NCI-H2196 treated with DMSO at 0.1 percent for 48 hours (cell line): ENCODE results near the gene GABRB1.

Experiments used
- DNase-seq: peaks from one replicate; lab custom pipeline; 2025; ENCODE audit not compliant: unreplicated experiment; lab: John Stamatoyannopoulos, UW

Gene GABRB1

GRCh38 chr4:47110546-47111132 lies 79.3 kb downstream of the GABRB1 start:
- DNase-seq = no peak

GRCh38 chr4:47118192-47118929 lies 87.0 kb downstream of the GABRB1 start:
- no peak for DNase-seq

DNA sequence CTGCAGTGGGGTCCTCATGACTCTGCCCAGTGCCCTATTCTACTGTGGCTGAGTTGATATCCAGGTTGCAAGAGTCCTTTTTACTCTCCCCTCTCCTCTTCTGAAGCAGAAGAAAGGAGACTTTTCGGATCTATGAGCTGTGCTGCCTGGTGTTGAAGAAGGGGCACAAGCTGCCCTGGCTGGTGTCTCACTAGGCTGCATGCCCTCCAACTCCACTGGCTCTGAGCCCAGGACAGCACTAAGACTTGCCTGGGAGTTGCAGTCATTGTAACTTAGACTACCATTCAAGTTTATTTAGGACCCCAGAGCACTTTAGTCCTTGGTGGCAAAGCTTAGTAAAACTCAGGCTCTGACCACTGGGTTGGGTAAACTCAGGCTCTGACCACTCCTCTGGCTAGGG lies 89.4 kb downstream of the GABRB1 start:
- no peak for DNase-seq

- DNase-seq = peak; percentile 32
Observed at GRCh38 chr4:47122592-47123291, 91.4 kb downstream of the GABRB1 start.

- no peak for DNase-seq
Observed at GRCh38 chr4:47128991-47129390, 97.6 kb downstream of the GABRB1 start.

GRCh38 chr4:47135210-47135609 lies 103.8 kb downstream of the GABRB1 start:
- no peak for DNase-seq

- no peak for DNase-seq
Observed at GRCh38 chr4:47143261-47143660, 111.9 kb downstream of the GABRB1 start.

- DNase-seq = no peak
Observed at GRCh38 chr4:47145630-47146029, 114.3 kb downstream of the GABRB1 start.

- no peak for DNase-seq
Observed at GRCh38 chr4:47154816-47155370, 123.5 kb downstream of the GABRB1 start.

GRCh38 chr4:47155919-47156318 lies 124.6 kb downstream of the GABRB1 start:
- DNase-seq = no peak

DNA sequence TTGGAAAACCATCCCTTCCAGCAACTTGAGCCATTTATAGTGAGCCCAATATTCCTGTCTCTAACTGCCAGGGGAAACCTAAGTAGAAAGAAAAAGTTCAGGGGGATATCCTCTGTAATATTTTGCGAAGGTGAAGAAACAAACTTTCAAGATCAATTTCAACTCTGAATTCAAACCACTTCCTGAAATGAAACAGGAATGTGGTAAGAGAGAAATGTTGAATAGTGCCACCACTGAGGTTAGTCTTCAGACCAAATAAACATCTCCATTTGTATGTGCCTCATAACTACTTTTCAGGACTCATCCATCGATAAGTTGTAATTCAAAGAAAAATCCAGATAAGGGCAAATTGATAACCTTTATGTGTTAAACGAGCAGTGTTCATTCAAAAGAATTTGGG lies 128.7 kb downstream of the GABRB1 start:
- no peak for DNase-seq

DNA sequence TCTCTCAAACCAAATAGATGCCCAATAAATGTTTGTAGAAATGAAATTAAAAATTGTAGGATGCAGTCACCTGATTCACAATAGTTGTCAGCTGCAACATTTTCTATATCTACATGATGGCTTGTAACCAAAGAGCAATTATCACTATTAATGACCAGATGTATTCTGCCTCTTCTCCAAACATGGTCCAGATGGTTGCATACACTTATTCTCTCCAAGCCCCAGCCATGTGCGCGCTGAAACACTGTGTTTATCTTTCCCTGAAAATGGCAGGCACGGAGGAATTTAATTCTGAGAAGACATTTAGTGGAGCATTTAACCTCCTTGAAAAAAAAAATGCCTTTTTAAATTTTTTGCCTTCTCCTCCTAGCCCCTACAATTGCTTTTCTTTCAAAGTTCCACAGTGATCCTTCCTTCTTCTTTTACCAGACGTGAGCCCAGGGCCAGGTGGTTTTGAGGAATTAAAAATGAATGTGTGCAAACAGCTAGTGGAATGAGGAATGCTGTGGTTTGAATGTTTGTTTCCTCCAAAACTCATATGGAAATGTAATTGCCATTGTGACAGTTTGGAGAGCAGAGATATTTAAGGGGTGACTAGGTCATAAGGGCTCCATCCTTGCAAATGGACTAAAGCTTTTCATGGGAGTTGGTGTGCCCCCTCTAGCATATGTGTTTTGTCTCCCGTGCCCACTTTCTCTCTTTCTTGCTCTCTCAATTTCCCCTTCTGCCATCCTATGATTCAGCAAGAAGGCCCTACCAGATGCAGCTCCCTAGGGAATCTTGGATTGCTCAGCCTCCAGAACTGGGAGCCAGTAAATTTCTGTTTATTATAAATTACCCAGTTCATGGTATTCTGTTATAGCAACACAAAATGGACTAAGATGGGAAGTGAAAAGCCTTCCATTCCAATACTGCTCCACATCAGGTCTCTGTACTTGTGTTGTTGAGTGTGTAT lies 136.0 kb downstream of the GABRB1 start:
- no peak for DNase-seq

- no peak for DNase-seq
Observed at GRCh38 chr4:47184083-47184482, 152.7 kb downstream of the GABRB1 start.

DNA sequence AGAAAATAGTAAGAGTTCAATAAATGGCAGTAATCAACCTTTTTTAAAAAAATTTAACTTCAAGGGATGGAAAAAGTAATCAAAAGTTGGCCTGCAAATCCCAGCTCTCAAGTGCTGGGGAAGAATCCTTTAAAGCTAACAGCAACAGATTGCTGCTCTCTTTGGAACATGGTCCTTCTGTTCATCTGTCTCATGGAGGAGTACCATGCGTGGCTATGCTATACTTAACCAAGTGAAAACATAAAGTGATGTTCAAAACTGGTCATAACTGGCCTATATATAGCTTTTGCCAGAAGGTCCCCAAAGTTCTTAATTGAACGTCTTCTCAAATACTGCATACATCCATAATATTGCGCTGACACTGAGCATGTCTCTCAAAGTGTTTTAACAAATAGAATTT lies 154.4 kb downstream of the GABRB1 start:
- no peak for DNase-seq

DNA sequence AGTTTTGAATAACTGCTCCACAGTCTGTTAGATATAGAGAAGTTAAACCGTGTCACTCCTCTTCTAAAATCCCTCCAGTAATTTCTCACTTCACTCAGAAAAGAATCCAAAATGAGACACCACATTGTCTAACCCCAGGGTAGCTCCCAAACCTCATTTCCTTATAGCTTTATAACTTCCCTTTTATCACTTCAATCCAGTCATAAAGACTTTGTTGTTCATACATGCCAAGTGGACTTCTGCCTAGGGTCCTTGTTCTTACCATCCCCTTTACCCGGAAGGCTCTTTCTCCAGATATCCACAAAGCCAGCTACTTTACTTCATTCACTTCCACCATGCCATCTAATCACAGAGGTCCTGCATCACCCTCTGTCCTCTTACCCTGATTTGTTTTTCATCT lies 156.2 kb downstream of the GABRB1 start:
- no peak for DNase-seq

DNA sequence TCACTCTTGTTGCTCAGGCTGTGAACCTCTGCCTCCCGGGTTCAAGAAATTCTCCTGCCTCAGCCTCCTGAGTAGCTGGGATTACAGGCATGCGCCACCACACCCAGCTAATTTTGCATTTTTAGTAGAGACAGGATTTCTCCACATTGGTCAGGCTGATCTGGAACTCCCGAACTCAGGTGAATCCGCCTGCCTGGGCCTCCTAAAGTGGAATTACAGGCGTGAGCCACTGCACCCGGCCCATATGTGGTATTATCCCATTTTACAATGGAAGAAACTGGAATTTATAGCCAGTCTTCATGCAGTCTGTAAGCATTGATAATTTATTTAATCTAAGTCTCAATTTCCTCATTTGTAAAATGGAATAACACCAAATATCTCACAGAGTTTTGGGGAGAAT lies 161.8 kb downstream of the GABRB1 start:
- DNase-seq = no peak

DNA sequence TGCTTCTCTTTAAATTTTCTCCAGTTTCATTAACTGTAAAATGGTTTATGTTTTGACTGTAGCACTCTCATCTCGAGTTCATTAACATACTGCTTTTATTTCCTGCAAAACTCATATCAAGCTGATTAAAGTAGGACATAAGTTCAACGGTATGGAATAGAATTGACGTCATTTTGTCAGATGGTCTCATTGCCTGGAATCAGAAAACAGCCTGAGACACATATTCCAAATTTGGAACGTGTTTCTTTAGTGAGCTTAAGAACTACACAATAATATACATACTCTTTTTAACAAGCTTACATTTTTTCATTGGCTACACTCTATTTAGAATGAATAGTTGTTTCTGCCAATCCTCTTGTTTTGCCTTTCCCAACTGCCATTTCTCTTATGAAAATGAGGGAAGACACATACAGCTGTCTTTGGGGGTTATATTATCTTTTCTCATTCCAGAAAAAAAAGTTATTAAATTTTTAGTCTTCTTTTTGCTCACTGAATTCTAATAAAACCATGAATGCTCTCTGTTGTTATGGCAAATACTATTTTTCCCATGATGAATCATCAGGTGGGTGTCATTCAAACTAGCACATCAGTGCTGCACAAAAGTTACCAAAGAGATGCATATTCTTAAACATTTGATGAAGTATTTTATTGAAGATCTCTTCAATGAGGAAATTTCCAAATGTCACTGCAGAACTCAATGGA lies 162.8 kb downstream of the GABRB1 start:
- DNase-seq = no peak

- no peak for DNase-seq
Observed at GRCh38 chr4:47195706-47196105, 164.3 kb downstream of the GABRB1 start.

- DNase-seq = no peak
Observed at GRCh38 chr4:47198791-47199190, 167.4 kb downstream of the GABRB1 start.

GRCh38 chr4:47203593-47203992 lies 172.2 kb downstream of the GABRB1 start:
- no peak for DNase-seq
